Measurements from ENCODE around the gene FALEC.

- TF ChIP-seq CTCF (IDR thresholded peaks at IDR 0.05) (no peak), POLR2A (IDR thresholded peaks at IDR 0.05) (no peak)
Measured at GRCh38 chr1:150582371-150582770, 66.8 kb downstream of the FALEC start.

Measured in adrenal gland (tissue), 5 donors.